GM12874 (cell line): ENCODE data around the gene GABRP.

Source experiments
- CTCF ChIP-seq: IDR thresholded peaks from 2 replicates; pipeline ENCODE4 v1.5.1; 2011; ENCODE audit warnings: low read depth, mild to moderate bottlenecking, control low read depth, low read length, moderate library complexity; ENCODE audit not compliant: insufficient read depth

GABRP gene

GRCh38 chr5:170757182-170757601 lies 26.3 kb upstream of the GABRP start:
- TF ChIP-seq CTCF: no peak

GRCh38 chr5:170757669-170758068 lies 25.9 kb upstream of the GABRP start:
- no peak for TF ChIP-seq CTCF

GRCh38 chr5:170758481-170758880 lies 25.0 kb upstream of the GABRP start:
- no peak for TF ChIP-seq CTCF

GRCh38 chr5:170760113-170760512 lies 23.4 kb upstream of the GABRP start:
- no peak for TF ChIP-seq CTCF

- TF ChIP-seq CTCF: no peak
These were observed 22.3 kb upstream of the GABRP start for GRCh38 chr5:170761048-170761707.

- TF ChIP-seq CTCF: no peak
These were observed 21.8 kb upstream of the GABRP start for GRCh38 chr5:170761708-170762066.

- no peak for TF ChIP-seq CTCF
These were observed 14.3 kb upstream of the GABRP start for GRCh38 chr5:170769246-170769645.
